Omental fat pad (tissue), 4 donors: ENCODE measurements around the gene GPBP1. TPM values are rescaled to one million over a fixed set of nuclear protein-coding genes. Genes with fewer than 3 reads are reported as not detected.

Experiments
- ATAC-seq: fragments of 150-250 bp; one replicate; pipeline ENCODE4 v1.9.1; 2016; ENCODE audit warnings: mild to moderate bottlenecking, moderate library complexity; ENCODE audit not compliant: low FRiP score
- DNase-seq: peaks from one replicate; pipeline ENCODE4 v3.0.0-alpha.2; 2019; ENCODE audit warnings: low spot score
- CTCF ChIP-seq, 3 donors: fragments of 450-650 bp; IDR thresholded peaks; one replicate each; pipeline ENCODE4 v1.5.1; 2016 to 2017; ENCODE audit warnings: antibody characterized with exemption in 3 of 3, mild to moderate bottlenecking in 3 of 3, moderate library complexity in 2 of 3
- small RNA-seq: library from RNA; depleted of rRNA; stranded (forward); fragments of <200 nt; gene quantifications from one replicate; pipeline ENCODE3, GENCODE V24; 2016
- total RNA-seq, 4 donors: library from RNA; depleted of rRNA; stranded (reverse); fragments of >200 nt; gene quantifications; one replicate each; pipeline ENCODE4 v1.1.0, GENCODE V29; 2016

The GPBP1 gene
- total RNA-seq, 4 donors from 2014 or later, result 56.1 to 99.0 (median 83.3) TPM

GRCh38 chr5:57311921-57312735 is 138.3 kb downstream of the GPBP1 start:
- no peak for ATAC-seq
- no peak for TF ChIP-seq CTCF (IDR thresholded peaks at IDR 0.05)
- DNase-seq, result no peak

- ATAC-seq (no peak), DNase-seq (no peak)
- no peak for TF ChIP-seq CTCF (IDR thresholded peaks at IDR 0.05)
Measured at GRCh38 chr5:57313716-57314115, 139.9 kb downstream of the GPBP1 start.

Small RNA genes lying within 50 kb of the gene (small RNA-seq; reads per million reads assigned to genes)
- not detected for gene RF00019

Other genes with a start within 250 kb of the GPBP1 start
- 10 to 100 TPM; 15.4 to 57.8 (median 30.6) TPM for gene MIER3, start 221.9 kb upstream of the GPBP1 start, total RNA-seq